Astrocyte of the spinal cord (primary cell): ENCODE data around the gene CNNM3.
"Not testable (repeated sequence)": the region's sequence is repeated elsewhere in the genome, so short reads cannot be mapped to it uniquely, and the experiment has no call there.

Experiments
- DNase-seq: peaks from one replicate; pipeline ENCODE4 v3.0.0; 2011; ENCODE audit warnings: low read depth, low spot score
- H3K4me3 ChIP-seq: 2 replicates; pipeline ENCODE4 v1.5.1; 2011; ENCODE audit warnings: low read depth, mild to moderate bottlenecking, low read length, moderate library complexity
- CTCF ChIP-seq: IDR thresholded peaks from 2 replicates; pipeline ENCODE4 v1.5.1; 2012; ENCODE audit warnings: low read depth, mild to moderate bottlenecking, low read length, inconsistent platforms
- in situ Hi-C: cut with HindIII; loops from 2 replicates; pipeline ENCODE4 v1.10.0; 2017; ENCODE audit warnings: low sequenced_read_pairs

Gene CNNM3

GRCh38 chr2:96788442-96789244, 27.4 kb upstream of the CNNM3 start:
- H3K4me3 ChIP-seq = no peak overlapping the region
- no peak for TF ChIP-seq CTCF
- in situ Hi-C loops = no loop called here
- no peak for DNase-seq

DNA sequence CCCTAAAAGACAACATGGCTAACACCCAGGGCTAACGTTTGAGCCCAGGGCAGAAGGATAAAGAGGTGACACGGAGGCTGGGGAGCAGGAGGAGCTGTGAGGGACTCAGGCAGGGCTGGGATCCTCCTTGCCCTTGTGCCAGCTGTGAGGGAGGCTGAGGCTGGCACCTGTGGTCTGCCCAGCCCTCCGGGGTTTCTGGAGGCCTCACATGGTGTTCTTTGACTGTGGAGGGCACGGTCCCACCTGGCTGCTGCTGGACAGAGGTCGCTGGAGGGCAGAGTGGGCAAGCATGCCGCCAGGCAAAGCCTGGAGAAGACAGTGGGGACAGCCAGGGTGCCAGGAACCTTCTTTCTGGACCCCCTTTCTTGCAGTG, 26.8 kb upstream of the CNNM3 start:
- in situ Hi-C loops = no loop called here
- DNase-seq = no peak
- H3K4me3 ChIP-seq = no peak overlapping the region
- TF ChIP-seq CTCF = no peak

GRCh38 chr2:96792772-96793749, 23.0 kb upstream of the CNNM3 start:
- no peak overlapping the region for H3K4me3 ChIP-seq
- in situ Hi-C loops = no loop called here
- DNase-seq = no peak
- no peak for TF ChIP-seq CTCF

GRCh38 chr2:96795076-96795475, 21.0 kb upstream of the CNNM3 start:
- DNase-seq = no peak
- no peak for TF ChIP-seq CTCF
- H3K4me3 ChIP-seq = no peak overlapping the region
- in situ Hi-C loops = no loop called here

DNA sequence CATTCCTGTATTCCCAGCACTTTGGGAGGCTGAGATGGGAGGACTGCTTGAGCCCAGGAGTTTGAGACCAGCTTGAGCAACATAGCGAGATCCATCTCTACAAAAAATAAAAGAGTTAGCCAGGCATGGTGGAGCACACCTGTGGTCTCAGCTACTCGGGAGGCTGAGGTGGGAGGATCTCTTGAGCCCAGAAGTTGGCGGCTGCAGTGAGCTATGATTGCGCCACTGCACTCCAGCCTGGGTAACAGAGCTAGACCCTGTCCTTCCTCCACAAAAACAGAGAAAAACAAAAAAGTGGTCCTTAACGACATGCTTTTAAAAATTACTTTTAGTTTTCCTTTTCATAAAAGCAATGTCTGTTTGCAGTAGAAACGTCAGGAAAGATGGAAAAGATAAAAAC, 19.6 kb upstream of the CNNM3 start:
- DNase-seq, in situ Hi-C loops, H3K4me3 ChIP-seq: not testable (repeated sequence)

GRCh38 chr2:96797066-96797625, 18.9 kb upstream of the CNNM3 start:
- no peak for DNase-seq
- in situ Hi-C loops = no loop called here
- no peak for TF ChIP-seq CTCF

More at GRCh38 chr2:96797066-96797625, 18.9 kb upstream of the CNNM3 start:
- H3K4me3 ChIP-seq = no peak overlapping the region
